HG03060 (cell line): Measurements from ENCODE around the gene IQCE.

ENCODE experiments used
- ATAC-seq: cut with Tn5 transposase; IDR thresholded peaks from one replicate; pipeline ENCODE4 v1.9.1; 2021; ENCODE audit warnings: low read depth, moderate number of reproducible peaks; ENCODE audit not compliant: unreplicated experiment

The IQCE gene

DNA sequence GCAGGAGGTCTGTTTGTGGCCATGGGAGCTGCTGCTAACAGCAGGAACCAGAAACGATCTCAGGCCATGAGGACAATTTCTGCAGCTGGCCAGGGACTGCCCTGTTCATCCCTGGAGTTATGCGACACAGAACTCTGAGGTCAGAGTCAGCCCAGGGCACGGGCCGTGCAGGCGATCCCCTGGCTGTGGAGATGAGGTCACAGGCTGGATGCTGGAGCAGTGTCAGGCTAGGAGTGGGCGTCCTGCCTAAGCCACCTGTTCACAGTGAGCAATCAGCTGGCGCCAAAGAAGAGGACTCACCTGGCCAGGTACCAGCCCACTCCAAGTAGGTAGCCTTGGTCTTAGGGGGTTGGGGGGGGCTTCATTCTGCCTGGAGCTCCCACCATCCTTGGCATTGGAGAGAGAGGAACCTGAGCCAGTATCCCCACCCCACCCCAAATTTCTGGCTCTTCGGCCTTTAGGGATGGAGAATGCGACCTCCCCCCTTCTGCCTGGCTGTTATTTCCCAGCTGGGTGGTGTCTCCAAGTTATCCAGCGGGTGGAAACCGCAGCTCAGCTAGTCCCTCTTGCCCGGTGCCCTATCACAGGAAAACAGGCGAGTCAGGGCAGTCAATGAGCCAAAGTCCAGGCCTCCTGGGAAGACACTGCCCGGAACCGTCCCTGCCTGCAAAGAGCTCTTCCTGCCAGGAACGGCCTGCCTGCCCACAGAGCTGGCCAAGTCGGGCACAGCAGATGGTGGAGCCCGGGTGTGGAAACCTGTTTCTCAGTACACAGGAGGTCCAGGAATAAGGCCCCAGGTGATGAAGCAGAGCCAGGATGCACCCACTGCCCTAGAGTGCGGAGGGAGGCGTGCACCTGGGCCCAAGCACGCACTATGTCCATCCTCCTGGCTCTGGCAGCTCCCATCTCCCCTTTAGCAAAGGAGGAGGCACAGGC is 71.2 kb downstream of the IQCE start:
- no peak for ATAC-seq

DNA sequence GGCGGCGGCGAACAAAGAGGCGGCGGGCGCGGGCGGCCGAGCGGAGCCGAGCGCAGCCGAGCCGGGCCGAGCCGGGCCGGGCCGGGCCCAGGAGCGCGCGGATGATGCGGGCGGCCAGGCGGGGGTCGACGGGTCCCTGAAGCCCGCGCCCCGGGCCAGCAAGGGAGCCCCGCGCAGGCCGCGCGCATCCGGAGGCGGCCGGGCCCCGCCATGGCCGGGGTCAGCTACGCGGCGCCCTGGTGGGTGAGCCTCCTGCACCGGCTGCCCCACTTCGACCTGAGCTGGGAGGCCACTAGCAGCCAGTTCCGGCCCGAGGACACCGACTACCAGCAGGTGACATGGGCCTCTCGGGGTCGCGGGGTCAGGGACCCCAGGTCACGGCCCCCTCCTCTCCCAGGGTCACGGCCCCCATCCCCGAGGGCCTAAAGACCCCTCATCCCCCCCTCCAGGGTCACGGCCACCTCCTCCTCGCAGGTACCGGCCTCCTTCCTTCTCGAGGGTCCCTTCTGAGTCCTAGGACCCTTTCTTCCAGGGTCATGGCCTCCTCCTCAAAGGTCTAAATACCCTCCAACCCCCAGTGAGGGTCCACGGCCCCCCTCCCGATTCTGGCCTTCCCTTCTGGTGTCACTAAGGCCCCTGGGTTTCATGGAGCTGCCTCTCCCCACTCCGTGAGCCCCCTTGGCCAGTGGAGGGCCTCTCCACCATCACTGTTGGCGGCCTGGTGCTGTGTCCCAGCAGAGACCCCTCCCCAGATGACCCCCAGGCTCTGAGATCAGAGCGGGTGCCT is 73.4 kb downstream of the IQCE start, which contains the start of gene TTYH3:
TSS of gene TTYH3 (plus strand) at position 41 of the 787 bp plus-strand sequence. CDS start at position 211, 170 bp downstream.
- no peak for ATAC-seq

DNA sequence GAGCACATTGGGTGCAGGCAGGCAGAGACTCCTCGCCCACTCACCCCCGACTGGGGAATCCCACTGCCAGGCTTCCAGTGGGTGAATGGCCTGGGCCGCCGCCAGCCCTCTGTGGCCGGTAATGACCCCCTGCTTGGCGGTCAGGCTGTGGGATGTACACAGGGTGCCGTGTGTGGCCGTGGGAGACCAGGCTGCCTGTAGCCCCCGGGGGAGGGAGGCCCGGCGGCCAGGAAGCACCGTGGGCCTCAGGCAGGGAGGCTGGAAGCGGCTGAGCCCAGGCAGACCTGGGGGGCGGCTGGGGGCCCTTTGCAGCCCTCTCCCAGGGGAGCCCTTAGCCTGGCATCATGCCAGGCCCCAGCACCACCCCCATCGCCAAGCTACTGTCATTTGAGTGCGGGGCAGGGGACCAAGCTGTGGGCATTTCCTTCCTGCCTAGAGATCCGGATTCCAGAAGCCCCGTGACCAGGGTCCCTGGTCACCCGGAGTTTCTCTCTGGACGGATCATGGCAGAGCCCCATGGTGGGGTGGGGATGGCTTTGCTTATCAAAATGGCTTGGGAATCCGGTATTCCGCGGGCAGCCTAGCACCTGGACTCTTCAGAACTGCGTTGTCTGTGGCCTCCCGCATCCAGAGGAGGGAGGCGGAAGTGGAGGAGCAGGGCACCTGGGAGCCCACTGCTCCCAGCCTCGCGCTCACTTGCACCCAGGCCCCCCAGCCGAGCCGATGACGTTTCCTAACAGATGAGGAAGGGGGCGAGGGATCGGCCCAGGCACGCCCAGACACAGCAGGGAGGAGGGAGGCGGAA is 74.2 kb downstream of the IQCE start:
- ATAC-seq: no peak

DNA sequence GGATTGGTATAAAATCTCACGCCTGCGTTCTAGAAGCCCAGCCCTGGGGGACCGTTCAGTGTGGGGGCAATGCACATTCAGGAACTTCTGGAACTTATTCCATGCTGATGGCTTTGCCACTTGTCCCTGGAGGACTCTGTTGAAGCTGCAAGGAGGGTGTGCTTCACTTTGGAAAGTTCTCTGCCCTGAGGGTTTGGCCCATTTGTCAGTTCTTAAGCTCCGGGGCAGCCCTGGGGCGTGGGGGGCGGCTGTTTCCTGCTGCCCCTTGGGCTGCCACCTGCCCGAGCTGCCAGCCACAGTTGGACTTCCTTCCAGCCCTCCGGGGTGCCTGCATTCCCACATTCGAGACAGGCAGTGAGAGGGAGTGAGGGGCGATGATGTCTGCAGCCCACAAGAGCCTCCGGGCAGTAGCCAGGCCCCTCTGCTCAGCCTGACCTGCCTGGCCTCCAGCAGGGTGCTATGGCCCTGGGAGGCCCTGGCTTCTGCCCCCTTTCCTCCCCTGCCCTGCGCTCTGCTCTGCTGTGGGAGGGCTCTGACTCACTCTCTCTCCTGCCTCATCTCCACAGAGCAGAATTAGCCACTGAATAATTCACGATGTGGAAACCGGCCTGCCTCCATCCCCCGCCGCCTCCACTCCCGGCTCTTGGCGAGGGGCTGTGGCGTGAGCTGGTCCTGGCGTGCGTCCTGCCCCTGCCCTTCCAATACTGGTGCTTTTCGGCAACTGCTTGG is 74.9 kb downstream of the IQCE start:
- ATAC-seq: no peak

DNA sequence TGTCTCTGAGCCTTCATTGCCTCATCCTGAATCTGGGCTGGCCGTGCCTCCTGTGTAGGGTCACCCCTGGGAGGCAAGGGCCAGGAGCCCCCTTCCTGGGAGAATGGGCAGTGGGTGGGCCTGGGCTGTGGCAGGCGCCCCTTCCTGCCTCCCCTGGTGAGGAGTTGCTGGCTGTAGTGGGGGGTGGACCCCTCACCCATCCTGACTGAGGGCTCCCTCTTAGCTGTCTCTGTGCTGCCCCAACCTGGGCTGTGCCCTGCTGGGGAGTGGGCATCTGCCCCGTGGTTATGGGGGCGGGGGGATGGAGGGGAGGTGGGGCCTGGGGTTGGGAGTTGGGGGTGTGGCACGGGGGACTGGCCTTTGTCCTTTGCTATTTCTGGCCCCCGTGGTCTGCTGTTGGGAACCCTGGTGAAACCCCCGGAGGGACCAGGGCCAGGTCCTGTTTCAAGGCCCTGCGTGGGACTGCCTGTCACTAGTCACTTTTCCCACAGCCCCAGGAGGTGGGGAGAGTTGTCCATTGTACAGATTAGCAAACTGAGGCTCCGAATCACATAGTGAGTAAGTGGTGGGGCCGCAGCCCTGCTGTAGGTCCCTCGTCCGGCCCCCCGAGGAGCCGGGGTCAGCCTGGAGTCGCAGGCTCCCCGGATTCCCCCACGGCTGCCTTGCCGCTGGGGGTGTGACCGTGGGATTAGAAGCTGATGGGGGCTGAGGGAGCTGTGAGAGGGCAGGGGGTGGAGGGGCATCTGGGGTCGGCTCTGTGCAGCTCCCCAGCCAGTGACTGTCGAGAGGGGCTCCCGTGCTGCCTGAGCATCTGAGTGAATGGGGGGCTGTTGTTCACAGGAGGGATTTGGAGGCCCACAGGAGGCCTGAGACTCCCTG is 75.7 kb downstream of the IQCE start:
- no peak for ATAC-seq

DNA sequence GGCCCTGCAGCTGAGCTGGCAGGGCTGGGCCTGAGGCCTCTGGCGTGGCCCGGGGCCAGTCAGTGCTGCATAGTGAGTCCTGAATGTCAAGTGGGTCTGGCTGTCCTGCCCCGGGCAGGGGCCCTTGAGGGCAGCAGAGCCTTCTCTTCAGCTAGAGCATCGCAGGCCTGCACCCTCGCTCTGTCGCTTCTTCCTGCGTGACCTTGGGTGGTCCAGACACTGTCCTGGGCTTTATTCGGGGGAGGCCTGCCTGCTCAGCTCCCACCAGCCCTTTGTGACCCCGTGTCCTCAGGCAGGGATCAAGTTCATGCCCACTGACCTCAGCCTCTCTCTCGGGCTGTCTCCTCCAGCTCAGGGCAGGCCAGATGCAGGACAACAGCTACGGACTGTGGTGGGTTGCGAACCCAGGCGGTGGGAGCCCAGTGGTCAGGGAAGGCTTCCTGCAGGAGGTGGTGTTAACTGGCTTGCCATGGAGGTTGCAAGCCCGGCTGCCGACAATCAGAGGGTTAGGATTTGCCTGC is 76.4 kb downstream of the IQCE start:
- ATAC-seq: no peak

DNA sequence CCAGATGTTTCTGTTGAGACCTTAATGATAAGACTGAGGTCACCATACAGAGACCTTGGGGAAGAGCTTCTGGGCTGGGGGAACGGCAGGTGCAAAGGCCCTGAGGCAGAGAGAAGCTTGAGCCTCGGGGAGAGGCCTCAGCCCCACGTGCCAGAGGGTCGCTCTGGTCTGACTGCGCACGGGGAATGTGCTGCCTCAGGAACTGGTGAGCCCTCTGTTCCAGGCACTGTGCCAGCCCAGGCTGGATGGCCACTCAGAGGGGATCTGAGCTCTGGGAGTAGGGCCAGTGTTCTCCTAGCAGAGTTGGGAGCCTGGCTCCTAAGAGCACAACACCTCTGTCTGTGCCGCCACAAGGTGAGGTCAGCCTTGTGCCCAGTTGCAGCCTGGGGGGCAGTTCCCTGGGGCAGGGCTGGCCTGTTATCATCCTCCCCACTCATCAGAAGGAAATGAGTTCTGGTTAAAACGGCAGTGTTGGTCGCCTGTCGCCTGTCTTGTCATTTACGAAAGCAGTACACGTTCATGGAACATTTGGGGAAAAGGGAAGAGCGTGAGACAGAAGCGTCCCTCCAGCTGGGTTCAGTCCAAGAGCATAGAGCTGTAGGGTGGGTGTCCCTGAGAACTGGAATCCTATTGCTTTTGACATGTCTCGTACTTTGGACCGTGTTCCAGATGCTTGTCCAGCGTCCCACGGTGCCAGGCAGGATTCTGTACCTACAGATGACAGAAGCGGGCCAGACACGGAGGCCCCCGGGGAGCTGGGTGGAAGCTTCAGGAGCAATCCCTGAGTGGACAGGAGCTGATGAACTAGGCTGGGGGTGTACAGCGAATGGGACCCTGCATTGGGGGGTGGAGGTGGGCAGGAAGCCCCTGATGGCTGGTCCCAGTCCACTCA is 77.3 kb downstream of the IQCE start:
- no peak for ATAC-seq

DNA sequence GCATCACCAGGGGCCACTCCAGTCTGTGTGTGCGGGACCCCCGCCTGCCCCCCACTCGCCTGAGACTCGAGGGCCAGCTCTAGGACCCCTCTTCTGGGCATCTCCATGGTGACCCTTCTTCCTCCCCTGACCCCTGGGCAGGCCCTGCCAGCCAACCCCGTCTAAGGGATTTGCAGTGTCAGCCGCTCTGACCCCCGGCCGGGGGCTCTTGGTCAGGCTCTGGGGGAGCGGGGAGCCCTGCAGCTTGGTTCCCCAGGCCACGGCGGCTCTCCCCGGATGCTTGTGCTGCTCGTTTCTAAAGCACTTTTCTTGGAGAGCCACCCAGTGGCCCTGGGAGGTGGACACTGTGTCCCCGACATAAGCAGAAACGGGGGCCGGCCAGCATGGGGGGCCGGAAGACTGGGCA is 78.3 kb downstream of the IQCE start:
- no peak for ATAC-seq

DNA sequence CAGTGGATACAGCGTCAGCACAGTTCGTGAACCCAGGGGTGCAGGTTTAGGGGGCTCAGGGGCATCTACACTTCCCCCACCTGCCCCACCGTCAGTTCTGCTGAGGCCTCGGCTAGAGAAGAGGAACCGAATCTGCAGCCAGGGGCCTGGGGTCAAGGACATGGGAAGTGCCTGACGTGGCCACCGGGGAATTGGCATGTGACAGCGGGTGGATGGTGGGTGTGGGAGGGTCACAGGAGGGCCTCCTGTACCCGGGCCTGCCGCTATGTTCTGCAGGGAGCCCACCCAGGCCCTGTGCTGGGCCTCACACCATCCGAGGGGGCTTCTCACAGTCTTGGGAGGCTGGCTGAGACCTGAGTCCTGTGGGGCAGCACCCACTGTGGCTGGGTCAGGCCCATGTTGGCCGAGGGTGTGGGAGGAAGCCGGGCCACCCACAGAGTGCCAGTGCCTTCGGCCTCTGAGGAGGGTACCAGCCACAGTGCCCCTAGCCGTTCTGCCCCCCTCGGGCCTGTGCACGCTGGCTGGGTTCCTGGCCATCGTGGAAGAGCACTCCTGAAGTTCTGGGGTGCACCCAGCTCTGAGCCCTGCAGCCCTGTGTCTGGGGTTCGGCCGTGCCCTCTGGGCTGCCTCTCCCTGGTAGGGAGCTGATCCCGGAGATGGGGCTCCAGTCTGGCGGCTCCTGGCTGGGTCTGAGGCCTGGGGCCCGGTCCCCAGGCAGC is 78.9 kb downstream of the IQCE start:
- peak; percentile 38 for ATAC-seq

DNA sequence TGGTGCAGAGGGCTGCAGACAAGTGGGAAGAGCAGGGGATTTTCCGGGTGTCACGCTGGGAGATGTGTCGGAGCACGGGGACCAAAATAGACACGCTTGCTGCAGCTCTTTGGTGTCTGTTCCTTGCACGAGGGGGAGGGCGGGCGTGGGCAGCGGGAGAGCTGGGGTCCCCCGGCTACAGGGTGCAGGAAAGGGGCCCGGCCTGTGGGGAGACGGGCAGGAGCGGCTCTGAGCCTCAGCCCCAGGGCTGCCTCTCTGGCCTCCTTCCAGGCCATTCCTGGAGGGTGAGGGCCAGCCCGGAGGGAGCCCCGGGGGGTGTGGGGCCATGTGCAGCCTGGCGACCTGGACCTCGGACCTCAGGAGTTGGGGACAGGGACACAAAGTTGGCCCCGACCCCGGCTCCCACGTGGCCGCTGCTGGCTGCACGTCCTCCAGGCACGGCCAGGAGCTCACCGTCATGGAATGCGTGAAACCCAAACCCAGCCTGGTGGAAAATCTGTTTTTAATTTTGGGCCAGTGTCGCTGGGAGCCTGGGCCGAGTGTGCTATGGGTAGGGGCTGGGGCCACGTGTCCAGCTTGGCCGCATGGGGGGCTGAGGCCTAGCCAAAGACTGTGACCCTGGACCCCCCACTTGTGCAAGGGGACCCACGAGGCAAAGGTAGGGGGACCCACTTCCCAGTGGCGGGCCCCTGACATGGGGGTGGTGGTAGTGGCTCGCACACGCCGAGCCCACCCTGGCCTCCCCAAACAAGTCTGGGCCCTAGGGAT is 79.6 kb downstream of the IQCE start:
- ATAC-seq: no peak

DNA sequence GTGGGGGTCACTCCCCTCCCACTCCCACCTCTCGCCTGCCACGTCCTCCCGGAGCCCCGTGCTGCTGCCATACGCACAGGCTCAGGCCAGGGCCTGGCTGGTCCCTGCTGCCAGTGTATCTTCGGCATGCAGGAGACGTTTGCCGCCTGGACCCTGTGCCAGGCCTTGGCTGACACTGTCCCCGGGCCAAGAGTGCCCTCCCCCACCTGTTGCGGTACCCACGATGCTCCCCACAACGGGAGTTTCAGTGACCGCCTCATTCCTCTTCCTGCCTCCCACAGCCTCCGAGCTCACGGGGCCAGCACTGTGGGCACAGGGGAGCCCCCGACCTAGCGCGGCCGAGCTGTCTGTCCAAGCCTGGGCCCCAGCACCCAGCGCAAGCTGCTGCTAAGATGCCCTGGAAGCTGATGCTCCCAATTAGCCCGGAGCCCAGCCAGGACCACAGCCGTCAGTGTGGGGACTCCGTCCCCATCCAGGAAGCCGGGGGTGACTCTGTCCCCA is 80.5 kb downstream of the IQCE start:
- ATAC-seq: no peak

DNA sequence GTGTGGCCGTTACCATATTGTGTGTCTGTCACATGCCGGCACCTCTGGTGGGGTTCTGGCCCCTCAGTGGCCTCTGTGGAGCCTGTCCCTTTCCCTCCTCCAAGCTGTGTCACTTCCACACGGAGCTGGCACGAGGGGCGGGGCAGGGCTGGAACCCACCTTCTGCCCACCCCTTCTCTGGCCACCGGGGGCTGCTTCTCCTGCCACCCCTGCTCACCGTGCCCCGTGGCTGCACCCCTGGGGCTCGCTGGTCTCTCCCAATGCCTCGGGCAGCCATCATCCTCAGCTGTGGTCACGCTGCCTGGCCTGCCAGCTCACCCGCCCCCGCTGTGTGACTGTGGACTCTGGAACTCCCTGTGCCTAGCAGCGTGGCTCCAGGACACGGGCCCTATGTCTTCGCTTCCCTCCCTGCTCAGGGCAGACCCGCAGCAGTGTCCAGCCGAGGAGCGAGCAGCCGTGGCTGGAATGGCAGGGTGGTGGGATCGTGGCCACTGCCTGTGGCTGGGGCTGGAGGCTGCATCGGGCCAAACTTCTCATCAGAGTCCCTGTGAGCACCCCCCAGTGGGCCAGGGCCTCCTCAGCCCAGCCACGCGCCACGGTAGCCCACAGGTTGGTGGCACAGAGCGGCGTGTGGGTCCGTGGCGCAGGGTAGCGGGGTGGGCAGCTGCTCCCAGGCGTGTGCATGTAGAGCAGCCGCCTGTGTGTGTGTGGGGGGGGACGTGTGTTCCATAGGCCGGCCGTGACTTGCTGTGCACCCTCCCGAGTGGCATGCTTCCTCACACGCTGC is 81.1 kb downstream of the IQCE start:
- no peak for ATAC-seq

DNA sequence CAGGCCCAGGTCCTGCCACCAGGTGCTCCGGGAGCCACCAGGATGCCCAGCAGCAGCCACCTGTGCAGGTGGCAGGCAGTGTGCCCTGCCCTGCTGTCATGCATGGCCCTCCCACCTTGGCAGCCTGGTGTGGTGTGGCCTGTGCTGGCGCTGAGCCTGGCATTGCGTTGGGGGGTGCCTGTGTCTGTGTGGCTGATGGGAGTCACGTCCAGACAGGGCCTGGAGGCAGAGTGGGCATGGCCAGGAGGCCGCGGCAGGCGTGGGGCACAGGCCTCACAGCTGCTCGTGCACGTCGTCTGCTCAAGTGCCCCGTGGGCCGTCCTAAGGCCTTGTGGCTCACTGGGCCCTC is 81.7 kb downstream of the IQCE start:
- no peak for ATAC-seq

DNA sequence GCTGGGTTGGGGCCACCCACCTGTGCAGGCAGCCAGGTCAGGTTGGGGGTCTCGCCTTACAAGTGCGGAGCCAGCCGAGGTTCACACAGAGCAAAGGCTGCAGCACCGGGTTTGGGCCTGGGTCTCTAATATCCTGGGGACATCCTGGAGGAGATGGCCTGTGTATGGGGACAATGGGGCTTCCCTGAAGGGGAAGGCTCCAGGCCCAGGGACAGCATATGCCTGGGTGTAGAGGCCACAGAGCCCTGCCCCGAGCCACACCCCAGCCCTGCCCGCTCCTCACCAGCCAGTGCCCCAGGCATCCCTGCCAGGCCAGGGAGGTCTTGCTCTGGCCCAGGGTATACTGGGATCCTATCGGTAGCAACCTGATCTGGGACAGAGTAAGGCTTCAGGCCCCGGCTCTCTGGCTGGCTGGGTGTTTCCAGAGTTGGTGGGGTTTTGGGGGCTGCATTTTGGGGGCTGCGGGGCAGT is 82.1 kb downstream of the IQCE start:
- ATAC-seq: no peak
